Right forelimb (tissue), 1 donor: ENCODE results near the gene GPBP1L1.
"Not testable (repeated sequence)": the region's sequence is repeated elsewhere in the genome, so short reads cannot be mapped to it uniquely, and the experiment has no call there.

Experiments
- DNase-seq: peaks from one replicate; pipeline ENCODE4 v3.0.0-alpha.2; 2018

Gene GPBP1L1

DNA sequence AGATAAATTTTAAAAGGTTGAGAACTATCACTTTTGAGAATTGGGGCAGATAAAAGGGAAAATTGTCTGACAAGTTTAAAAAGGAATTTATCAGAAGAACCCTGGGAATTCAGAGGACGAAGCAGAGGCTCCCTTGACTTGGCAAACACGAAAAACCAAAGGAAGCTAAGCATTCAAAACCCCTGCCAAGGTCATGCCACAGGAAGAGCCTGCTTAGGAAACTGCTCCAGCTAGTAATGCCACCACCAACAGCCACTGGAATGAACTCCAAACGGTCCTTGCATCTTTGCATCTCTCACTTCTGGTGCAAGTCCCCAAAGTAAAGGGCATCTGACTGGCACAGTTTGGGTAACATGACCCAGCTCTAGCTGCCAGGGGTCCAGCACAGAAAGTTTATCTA, 7.2 kb downstream of the GPBP1L1 start:
- DNase-seq = no peak

DNA sequence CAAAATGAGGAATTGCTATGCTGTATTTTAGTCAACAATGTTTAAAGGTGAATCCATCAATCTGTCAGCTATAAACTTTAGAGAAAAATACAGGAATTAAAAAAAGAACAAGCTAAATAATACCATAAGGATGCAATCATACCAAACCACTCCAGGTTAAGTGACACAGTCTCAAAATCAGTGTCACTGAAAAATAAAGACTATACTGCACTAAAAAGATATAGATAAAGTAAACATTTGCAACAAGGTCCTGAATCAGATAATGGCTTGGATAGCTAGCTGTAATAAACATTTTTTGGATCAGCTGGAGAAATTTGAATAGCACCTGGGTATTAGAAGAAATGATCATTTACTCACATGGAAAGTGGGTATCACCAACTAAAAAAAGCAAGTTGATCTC, 7.8 kb downstream of the GPBP1L1 start:
- DNase-seq = no peak

DNA sequence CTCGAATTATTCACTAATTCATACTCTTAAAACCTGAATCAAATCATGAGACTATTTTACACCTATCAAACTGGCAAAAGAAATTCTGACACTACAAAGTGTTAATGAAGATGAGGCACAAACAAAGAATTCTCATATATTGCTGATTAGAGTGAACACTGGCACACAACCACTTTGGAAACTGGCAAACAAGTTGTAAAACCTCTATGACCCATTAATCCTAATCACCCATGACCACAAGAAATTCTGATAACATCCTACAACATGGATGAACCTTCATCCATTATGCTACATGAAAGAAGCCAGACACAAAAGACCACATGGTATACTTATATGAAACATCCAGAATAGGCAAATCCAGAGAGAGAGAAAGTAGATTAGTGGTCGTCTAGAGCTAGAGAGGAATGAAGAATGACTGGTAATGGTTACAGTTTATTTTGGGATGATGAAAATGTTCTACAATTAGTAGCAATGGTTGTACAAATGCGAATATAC, 8.5 kb downstream of the GPBP1L1 start:
- no peak for DNase-seq

DNA sequence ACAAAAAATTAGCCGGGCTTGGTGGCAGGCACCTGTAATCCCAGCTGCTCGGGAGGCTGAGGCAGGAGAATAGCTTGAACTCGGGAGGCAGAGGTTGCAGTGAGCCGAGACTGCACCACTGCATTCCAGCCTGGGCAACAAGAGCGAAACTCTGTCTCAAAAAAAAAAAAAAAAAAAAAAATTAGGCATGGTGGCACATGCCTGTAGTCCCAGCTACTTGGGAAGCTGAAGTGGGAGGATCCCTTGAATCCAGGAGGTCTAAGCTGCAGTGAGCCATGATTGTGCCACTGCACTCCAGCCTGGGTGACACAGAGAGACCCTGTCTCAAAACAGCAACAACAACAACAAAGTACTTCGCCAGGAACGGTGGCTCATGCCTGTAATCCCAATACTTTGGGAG, 9.8 kb downstream of the GPBP1L1 start:
- DNase-seq = not testable (repeated sequence)

DNA sequence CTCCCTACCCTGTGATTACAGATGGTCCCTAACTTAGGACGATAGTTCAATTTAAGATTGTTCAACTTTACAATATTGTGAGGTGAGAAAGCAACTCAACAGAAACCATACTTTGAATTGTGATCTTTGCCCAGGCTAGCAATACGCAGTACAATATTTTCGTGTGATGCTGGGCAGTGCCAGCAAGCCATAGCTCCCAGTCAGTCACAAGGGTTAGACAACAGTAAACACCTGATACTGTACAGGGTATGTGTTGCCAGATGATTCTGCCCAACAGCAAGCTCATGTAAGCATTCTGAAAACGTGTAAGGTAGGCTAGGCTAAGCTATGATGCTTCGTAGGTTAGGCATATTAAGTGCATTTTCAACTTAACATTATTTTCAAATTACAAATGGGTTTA, 11.9 kb downstream of the GPBP1L1 start:
- DNase-seq = no peak

DNA sequence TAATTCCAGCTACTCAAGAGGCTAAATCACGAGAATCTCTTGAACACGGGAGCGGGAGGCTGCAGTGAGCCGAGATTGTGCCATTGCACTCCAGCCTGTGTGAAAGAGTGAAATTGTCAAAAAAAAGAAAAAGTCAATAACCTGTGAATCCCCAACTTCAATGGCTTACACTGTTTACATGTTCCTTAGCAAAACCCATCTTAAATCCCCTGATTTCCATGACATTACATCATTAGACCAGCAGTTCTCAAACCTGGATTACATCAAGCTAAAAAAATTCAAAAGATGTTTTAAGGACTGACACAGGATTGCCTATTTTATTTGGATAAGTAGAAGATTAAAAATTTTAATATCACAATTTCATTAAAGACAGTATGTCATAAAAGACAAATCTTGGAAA, 12.4 kb downstream of the GPBP1L1 start:
- DNase-seq = no peak

DNA sequence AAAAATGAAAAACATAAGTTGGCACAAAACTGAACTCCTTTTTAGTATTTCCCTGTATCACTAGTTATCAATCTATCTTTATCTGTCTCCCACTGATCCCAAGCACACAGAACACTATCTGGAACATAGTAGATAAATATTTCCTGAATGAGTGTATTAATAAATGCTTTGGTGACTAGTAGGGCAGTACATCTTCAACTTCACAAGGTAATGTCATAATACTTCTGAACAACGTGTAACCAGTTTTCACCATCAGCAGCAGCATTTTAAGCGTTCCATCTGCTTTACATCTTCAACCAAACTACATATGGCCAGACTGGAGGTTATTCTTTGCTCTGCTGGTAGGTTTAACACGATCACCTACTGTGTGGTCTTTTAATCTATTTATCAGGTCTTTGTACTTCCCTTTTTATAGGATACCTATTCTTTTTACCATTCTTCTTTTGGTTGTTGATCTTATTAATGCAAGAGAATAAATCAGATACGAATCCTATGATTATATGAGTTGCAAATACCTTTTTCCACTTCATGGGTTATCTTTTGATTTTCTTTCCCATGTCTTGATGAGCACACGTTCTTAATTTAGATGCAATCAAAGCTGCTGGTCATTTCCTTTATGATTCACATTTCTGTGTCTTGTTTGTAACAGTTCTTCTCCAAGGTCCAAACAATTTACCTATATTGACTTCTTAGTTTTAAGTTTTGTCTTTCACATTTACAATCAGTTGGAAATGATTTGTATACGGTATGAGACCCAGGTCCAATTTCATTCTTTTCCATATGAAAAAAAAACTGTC, 16.3 kb downstream of the GPBP1L1 start:
- no peak for DNase-seq

DNA sequence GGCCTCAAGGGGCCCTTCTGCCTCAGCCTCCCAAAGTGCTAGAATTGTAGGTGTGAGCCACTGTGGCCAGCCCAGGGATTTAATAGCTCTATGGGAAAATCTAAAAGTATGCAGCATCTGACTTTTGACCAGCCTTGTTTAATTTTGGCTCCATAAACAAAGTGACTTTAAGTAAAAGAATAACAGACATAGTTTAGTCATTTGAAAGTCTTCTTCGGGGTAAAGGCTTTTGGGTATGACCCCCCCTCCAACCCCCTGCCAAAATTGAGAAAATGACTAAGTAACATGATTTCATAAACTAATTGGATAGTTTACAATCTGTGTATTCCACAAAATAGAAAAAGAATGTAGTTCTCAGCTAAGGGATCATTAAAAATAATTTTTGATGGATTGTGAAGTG, 17.0 kb downstream of the GPBP1L1 start:
- DNase-seq = no peak

DNA sequence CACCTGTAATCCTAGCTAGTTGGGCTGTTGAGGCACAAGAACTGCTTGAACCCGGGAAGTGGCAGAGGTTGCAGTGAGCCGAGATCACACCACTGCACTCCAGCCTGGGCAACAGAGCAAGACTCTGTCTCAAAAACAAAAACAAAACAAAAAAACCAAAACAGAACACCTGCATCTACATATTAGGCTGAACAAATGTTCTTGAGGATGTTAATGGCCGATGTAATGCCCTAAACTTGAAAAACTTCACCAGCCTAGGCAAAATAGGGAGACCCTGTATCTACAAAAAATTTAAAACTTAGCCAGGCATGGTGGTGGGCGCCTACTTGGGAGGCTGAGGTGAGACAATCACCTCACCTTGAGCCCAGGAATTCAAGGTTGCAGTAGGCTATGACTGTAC, 17.8 kb downstream of the GPBP1L1 start:
- DNase-seq = no peak

DNA sequence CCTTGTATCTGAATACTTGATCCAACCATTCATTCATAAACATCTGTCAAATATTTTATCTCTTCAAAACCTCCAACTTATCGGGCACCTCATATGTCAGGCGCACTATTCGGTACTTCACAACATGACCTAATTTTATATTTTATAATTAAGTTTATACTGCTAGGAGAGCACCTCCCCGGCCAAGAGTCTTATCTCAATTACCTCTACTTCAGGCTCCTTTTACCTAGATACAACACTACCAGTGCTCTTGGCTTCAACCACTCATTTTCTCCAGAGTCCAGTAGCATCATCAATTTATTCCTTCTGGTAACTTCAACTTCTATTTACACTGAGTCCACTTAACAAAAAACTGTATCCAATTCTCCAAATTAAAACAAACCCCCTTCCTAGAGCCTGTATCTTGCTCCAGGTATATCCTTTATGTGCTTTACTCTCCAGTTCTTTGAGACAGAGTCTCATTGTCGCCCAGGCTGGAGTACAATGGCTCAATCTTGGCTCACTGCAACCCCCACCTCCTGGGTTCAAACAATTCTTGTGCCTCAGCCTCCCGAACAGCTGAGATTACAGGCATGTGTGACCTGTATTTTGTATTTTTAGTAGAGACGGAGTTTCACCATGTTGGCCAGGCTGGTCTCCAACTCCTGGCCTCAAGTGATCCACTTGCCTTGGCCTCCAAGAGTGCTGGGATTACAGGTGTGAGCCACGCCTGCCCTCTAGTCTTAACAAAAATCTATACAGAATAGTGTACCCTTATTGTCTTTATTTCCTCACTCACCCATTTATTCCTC, 18.8 kb downstream of the GPBP1L1 start:
- no peak for DNase-seq

DNA sequence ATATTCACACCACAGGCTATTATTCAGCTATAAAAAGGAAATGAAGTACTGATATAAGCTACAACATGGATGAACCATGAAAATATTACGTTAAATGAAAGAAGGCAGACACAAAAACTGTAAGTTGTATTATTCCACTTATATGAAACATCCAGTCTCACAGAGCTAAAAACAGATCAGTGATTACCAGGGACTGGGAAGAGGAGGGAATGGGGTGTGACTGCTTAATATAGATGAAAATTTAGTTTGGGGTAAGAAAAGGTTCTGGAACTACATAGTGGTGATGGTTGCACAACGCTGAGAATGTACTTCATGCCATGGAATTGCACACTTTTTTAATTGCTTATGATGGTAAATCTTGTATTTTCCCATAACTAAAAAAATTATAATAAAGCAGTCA, 19.5 kb downstream of the GPBP1L1 start:
- DNase-seq = no peak

DNA sequence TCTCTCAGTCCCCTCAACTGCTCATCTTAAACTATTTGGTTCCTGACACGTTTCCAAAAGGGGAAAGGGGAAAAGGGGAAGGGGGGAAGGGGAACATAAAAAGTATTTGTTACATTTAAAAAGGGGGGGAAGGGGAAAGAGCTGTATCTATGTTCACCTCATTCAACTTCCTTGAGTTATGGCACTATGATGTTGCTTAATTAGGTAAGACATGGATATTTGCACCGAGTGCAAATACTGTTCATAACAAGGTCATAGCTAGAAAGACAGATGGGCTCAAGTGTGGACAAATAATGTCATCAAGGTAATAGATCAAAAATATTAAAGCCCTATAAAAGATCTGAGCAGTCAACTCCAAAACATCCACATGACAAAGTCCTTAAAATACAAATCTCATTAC, 26.0 kb downstream of the GPBP1L1 start:
- DNase-seq = no peak

DNA sequence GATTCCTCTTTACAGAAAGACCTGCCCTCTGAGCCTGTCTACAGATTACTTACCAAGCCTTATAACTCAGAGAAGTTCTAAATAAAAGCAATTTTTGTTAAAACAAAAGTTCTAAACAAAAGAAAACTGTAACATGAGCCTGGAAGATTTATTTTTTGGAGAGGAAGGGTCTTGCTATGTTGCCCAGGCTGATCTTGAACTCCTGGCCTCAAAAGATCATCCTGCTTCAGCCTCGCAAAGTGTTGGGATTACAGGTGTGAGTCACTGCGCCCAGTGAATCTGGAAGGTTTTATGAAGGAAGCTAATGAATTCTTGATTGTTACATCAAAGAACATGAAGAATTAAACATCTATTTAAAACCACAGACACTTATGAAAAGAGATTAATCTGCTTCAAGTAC, 27.1 kb downstream of the GPBP1L1 start:
- no peak for DNase-seq

DNA sequence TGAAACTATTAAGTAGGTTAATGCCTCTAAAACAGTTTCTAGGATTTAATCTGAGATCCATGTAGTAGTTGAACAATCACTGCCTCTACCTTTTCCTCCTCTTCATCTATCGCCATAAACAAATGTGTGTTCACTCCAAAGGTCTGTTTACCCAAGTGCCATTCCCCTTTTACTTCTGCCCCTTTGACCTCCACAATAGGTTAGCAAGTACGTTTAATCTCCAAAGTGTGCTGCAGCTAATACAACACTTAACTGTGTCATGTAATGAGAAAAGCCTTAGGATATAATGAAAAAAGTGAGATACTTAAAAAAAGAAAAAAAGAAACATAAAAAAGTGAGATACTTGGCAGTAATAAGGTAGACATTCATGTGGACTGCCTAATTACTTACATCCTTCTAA, 28.2 kb downstream of the GPBP1L1 start:
- DNase-seq = no peak

DNA sequence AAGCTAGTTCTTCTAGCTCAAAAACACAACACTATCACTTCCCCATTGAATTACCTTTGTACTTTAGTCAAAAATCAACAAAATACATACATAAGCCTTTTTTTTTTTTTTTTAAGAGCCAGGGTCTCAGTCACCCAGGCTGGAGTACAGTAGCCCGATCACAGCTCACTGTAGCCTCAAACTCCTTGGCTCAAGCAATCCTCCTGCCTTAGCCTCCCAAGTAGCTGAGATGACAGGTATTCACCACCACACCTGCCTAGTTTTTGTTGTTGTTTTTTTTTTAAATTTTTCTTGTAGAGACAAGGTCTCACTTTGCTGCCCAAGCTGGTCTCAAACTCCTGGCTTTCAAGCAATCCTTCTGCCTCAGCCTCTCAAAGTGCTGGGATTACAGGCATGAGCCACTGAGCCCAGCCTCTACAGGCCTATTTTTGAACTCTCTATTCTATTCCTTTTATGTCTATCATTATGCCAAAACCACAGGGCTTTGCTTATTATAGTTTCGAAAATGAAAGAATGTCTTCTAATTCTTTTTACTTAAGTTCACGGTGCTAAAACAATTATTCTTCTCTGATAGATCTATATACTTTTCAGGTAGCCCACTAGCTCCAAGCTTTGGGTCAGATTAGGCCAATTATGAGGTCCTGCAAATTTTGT, 29.6 kb downstream of the GPBP1L1 start:
- no peak for DNase-seq

DNA sequence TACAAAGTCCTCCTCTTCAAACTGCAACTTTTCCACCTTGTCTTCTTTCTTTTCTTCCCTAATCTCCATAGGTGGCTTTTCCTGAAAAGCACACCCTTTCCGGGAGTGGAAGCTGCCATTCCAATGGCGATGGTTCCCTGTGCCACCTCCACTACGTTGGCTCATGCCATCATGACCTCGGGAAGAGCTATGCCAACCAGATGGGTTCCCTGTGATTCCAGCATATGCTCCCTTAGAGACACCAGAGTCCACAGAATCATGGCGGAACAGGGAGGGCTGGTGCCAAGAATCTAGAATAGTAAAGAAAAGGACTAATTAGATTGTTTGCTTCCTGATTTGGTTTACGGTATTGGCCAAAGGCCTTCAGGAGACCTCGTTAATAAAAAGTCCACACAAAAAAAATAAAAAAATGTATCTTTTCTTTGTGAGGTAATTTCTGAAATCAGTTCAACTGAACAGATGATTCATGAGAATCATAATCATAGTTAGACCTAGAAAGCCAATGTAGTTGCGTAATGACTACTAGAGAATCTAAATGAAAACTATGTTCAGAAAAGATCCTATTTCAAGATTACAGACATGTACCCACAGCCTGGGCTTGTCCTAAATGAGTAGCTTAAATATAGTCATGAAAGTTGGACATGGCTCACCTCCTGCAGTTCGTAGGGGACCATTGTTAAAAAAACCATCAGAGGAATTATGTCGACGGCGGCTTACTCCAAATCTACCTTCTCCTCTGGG, 31.6 kb downstream of the GPBP1L1 start:
- DNase-seq = no peak

DNA sequence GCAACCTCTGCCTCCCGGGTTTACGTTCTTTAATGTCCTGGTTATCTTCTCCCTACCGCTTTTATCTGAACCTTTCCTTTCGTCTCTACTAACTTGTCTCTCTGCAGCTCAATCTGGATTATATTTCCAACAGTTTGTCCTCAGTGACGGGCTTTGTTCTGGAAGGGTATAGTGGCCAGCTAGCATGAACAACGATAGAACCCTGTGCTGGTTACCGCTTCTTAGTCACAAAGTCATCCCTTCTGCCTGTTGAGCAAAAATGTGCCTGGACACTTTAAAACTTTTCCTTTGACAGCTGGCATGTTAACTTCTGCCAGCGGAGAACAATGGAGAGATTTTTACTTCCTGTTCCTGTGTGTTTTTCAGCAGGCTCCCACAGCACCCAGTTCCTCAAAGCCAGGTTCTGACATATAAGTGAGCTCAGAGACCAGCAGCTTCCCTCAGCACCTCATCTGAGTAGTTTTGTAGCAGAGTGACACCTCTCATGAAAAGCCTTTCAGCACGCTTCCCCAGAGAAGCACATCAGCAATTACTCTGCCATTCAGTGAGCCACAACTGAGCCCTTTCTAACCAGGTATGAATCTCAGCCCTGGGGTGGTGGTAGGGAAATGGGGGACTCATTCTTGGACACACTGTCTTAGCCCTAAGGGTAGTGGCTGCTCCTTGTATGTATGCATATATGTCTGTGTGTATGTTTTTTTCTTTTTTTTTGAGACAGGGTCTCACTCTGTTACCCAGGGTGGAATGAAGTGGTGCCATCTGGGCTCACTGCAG, 38.9 kb downstream of the GPBP1L1 start:
- DNase-seq = no peak

DNA sequence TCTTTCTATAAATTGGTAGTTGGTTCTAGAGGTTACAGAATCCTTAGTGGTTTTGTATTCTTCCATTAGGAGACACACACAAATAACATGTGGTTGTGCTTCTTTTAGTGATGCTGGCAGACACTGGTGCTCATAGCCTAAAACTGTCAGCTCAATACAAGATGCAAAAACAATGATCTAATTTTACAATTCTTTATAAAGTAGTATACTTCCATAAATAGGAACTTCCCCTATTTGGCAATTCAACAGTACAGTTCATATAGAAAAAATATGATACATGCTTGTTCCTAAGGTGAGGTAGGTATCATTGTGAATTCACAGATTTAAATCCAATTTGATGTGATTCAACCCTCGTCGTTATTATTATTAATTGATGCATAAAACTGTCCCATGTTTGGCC, 41.7 kb downstream of the GPBP1L1 start:
- DNase-seq = no peak

DNA sequence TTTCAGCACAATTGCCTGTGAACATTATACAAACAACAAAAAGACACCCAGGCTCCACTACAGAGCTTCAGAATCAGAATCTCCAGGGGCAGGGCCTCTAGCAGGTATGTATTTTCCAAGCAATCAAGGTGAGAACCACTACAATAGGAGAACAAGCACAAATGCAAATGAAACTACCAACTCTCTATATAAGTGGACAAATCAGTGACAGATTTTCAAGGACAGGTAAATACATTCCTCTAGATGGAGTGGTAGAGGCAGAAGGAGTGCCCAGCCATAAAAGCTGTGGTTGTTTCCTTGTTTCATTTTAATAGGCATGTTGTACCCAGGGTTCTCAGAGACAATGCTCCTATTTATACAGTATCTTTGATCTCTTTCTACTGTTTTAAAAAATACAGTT, 42.4 kb downstream of the GPBP1L1 start:
- DNase-seq = no peak

DNA sequence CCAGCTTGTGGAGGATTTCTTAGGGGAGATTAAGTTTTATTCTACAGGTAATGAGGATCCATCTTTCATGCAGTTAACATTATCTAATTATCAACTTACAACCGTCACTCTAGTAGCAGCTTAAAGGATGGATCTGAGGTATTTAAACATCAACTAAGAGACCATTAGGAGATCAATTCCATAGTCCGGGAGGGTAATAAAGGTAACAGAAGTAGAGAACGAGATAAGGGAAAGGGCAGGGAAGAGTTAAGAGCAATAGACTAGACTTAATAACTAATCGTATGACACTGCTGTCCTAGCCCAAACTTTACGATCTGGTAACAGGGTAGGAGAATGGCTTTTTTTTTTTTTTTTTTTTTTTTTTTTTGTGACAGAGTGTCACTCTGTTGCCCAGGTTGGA, 43.0 kb downstream of the GPBP1L1 start:
- DNase-seq = no peak

DNA sequence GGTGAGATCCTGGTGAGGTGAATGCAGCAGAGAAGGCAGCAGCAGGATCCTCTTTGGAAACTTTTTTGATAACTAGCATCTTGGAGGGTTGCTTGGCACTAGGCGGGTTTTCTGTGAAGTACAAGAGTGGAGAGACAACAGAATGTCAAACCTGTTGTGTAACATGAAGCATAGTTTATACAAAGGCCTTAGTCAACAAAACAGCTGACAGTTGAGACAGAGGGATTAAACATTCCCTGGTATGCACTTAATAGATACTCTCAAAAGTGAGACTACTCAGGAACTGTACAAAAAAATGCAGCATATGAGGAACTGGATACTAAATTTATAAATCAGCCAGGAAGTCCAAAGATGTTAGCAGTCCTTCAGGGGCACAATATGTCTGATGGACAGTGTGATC, 46.0 kb downstream of the GPBP1L1 start:
- no peak for DNase-seq

DNA sequence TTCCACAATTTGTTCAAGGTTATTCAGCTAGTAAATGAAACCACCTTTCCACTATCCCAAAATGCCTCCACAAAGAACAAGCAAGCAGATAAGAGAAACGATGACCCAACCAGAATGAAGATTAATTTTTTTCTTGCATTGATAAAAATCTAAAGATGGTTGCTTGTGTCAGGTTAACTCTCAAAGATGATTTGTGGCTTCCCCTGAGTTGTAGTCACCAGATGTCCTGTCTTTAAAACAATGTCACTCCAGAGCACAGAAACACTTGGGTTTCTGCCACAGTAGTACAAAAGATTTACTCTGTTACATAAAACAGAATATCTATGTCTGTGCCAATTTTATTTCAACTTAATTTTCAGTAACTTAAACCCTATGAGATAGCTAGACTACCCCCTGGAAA, 51.1 kb downstream of the GPBP1L1 start:
- no peak for DNase-seq
